Activated CD8-positive, alpha-beta memory T cell treated with anti-CD3 and anti-CD28 coated beads for 48 hours (primary cell): ENCODE results near the gene CEMIP.

Experiments
- DNase-seq, 3 experiments: peaks; one replicate each; pipeline ENCODE4 v3.0.0-alpha.2; 2020; ENCODE audit warnings: low read depth in 2 of 3, low spot score in 2 of 3

CEMIP gene

GRCh38 chr15:80921736-80922410 lies 142.7 kb downstream of the CEMIP start:
- DNase-seq: no peak

- no peak for DNase-seq
These were observed 144.5 kb downstream of the CEMIP start for GRCh38 chr15:80923668-80924067.

GRCh38 chr15:80924278-80924677 lies 145.1 kb downstream of the CEMIP start:
- no peak for DNase-seq

- no peak for DNase-seq
These were observed 146.5 kb downstream of the CEMIP start for GRCh38 chr15:80925597-80926059.

- no peak for DNase-seq
These were observed 147.0 kb downstream of the CEMIP start for GRCh38 chr15:80926126-80926525.

GRCh38 chr15:80929225-80929624 lies 150.1 kb downstream of the CEMIP start:
- DNase-seq: no peak

GRCh38 chr15:80929689-80930088 lies 150.5 kb downstream of the CEMIP start:
- no peak for DNase-seq

- DNase-seq: no peak
These were observed 152.0 kb downstream of the CEMIP start for GRCh38 chr15:80931191-80931590.

GRCh38 chr15:80931721-80932512 lies 152.7 kb downstream of the CEMIP start:
- DNase-seq: no peak

GRCh38 chr15:80932513-80932815 lies 153.3 kb downstream of the CEMIP start:
- DNase-seq: no peak

- no peak for DNase-seq
These were observed 153.8 kb downstream of the CEMIP start for GRCh38 chr15:80932989-80933388.

- DNase-seq: no peak
These were observed 155.6 kb downstream of the CEMIP start for GRCh38 chr15:80934761-80935221.

- DNase-seq: no peak
These were observed 157.3 kb downstream of the CEMIP start for GRCh38 chr15:80936288-80937078.

- DNase-seq: no peak
These were observed 158.5 kb downstream of the CEMIP start for GRCh38 chr15:80937718-80938117.

- no peak for DNase-seq
These were observed 160.0 kb downstream of the CEMIP start for GRCh38 chr15:80939216-80939615.

- DNase-seq: no peak
These were observed 161.2 kb downstream of the CEMIP start for GRCh38 chr15:80940331-80940730.

GRCh38 chr15:80940851-80941250 lies 161.7 kb downstream of the CEMIP start:
- no peak for DNase-seq

- DNase-seq: no peak
These were observed 163.1 kb downstream of the CEMIP start for GRCh38 chr15:80942266-80942665.

GRCh38 chr15:80942746-80943565 lies 163.8 kb downstream of the CEMIP start:
- no peak for DNase-seq

- DNase-seq: no peak
These were observed 165.6 kb downstream of the CEMIP start for GRCh38 chr15:80944818-80945217.

- DNase-seq: no peak
These were observed 166.4 kb downstream of the CEMIP start for GRCh38 chr15:80945605-80946004.
